HEK293 (cell line): ENCODE data around the gene ANKRD30A.

Source experiments
- CTCF ChIA-PET: fragments of 350-600 bp; formaldehyde crosslinking; extraction: SDS; loops from one replicate; lab custom pipeline; 2021; ENCODE audit warnings: antibody characterized with exemption; lab: Yijun Ruan, JAX
- POLR2A ChIA-PET: fragments of 300-600 bp; formaldehyde crosslinking; extraction: SDS; loops from one replicate; lab custom pipeline; 2020; ENCODE audit warnings: antibody characterized with exemption, inconsistent platforms; lab: Yijun Ruan, JAX
- H3K27ac ChIP-seq: fragments of 200-500 bp; sonication (Bioruptor generic); 2 replicates; pipeline ENCODE4 v1.5.1; 2014; ENCODE audit warnings: low read depth, low read length, control low read depth, inconsistent platforms; ENCODE audit errors: extremely low read depth
- H3K36me3 ChIP-seq, 2 experiments: fragments of 200-500 bp in 1 of 2; sonication (Bioruptor generic) in 1 of 2; 1 replicate in 1 of 2; 2 replicates in 1 of 2; pipeline ENCODE4 v1.5.1; 2014 to 2017; ENCODE audit warnings: inconsistent platforms in 2 of 2, low read length in 2 of 2; ENCODE audit not compliant: control insufficient read depth in 2 of 2, insufficient read depth in 1 of 2
- H3K4me1 ChIP-seq: fragments of 200-500 bp; sonication (Bioruptor generic); 2 replicates; pipeline ENCODE4 v1.5.1; 2014; ENCODE audit warnings: mild to moderate bottlenecking, low read length, inconsistent platforms; ENCODE audit not compliant: control insufficient read depth, insufficient read depth
- H3K4me3 ChIP-seq: 2 replicates; pipeline ENCODE4 v1.5.1; 2011; ENCODE audit warnings: low read depth, mild to moderate bottlenecking, control low read depth, low read length, moderate library complexity
- H3K9me3 ChIP-seq: fragments of 200-500 bp; sonication (Bioruptor generic); 2 replicates; pipeline ENCODE4 v1.5.1; 2014; ENCODE audit warnings: low read depth, low read length, inconsistent platforms; ENCODE audit not compliant: control insufficient read depth, insufficient read depth
- CTCF ChIP-seq: fragments of 450-650 bp; formaldehyde crosslinking; IDR thresholded peaks from 2 replicates; pipeline ENCODE4 v1.5.1; 2016; ENCODE audit warnings: missing biosample characterization, missing genetic modification characterization
- EGR2 ChIP-seq: fragments of 450-650 bp; formaldehyde crosslinking; IDR thresholded peaks from 2 replicates; pipeline ENCODE4 v1.5.1; 2016; ENCODE audit warnings: low read depth, missing biosample characterization, missing genetic modification characterization
- GFI1B ChIP-seq: fragments of 450-650 bp; formaldehyde crosslinking; IDR thresholded peaks from 2 replicates; pipeline ENCODE4 v1.5.1; 2016; ENCODE audit warnings: missing biosample characterization, missing genetic modification characterization
- HOXC10 ChIP-seq: sonication (generic); formaldehyde crosslinking; IDR thresholded peaks from 2 replicates; pipeline ENCODE4 v1.8.1; 2023; ENCODE audit warnings: mild to moderate bottlenecking, missing genetic modification reagents
- IKZF3 ChIP-seq: fragments of 450-650 bp; IDR thresholded peaks from 2 replicates; pipeline ENCODE4 v1.5.0; 2018; ENCODE audit warnings: missing biosample characterization, mild to moderate bottlenecking, missing genetic modification characterization, moderate library complexity
- INSM2 ChIP-seq: fragments of 450-650 bp; formaldehyde crosslinking; IDR thresholded peaks from 2 replicates; pipeline ENCODE4 v1.5.1; 2016; ENCODE audit warnings: missing biosample characterization, missing genetic modification characterization
- KLF16 ChIP-seq: fragments of 450-650 bp; formaldehyde crosslinking; IDR thresholded peaks from 2 replicates; pipeline ENCODE4 v1.5.1; 2017; ENCODE audit warnings: missing biosample characterization, missing genetic modification characterization
- ZFP69B ChIP-seq: fragments of 450-650 bp; formaldehyde crosslinking; IDR thresholded peaks from 2 replicates; pipeline ENCODE4 v1.5.1; 2016; ENCODE audit warnings: missing biosample characterization, missing genetic modification characterization
- ZNF112 ChIP-seq: fragments of 450-650 bp; formaldehyde crosslinking; IDR thresholded peaks from 2 replicates; pipeline ENCODE4 v1.5.0; 2017; ENCODE audit warnings: missing biosample characterization, missing genetic modification characterization
- ZNF121 ChIP-seq: fragments of 450-650 bp; formaldehyde crosslinking; IDR thresholded peaks from 2 replicates; pipeline ENCODE4 v1.5.1; 2016; ENCODE audit warnings: missing biosample characterization, missing genetic modification characterization
- ZNF18 ChIP-seq: fragments of 450-650 bp; formaldehyde crosslinking; IDR thresholded peaks from 2 replicates; pipeline ENCODE4 v1.5.1; 2016; ENCODE audit warnings: missing biosample characterization, missing genetic modification characterization
- ZNF214 ChIP-seq: fragments of 450-650 bp; formaldehyde crosslinking; IDR thresholded peaks from 2 replicates; pipeline ENCODE4 v1.5.1; 2017; ENCODE audit warnings: missing biosample characterization, mild to moderate bottlenecking, missing genetic modification characterization, borderline replicate concordance
- ZNF341 ChIP-seq: fragments of 450-650 bp; formaldehyde crosslinking; IDR thresholded peaks from 2 replicates; pipeline ENCODE4; 2016; ENCODE audit warnings: low read depth, missing biosample characterization, missing genetic modification characterization
- ZNF529 ChIP-seq: fragments of 450-650 bp; formaldehyde crosslinking; IDR thresholded peaks from 2 replicates; pipeline ENCODE4 v1.5.1; 2017; ENCODE audit warnings: missing genetic modification characterization, missing biosample characterization; ENCODE audit not compliant: insufficient replicate concordance
- ZNF776 ChIP-seq: fragments of 450-650 bp; formaldehyde crosslinking; IDR thresholded peaks from 2 replicates; pipeline ENCODE4 v1.5.0; 2017; ENCODE audit warnings: missing biosample characterization, missing genetic modification characterization, borderline replicate concordance
- ZNF777 ChIP-seq: fragments of 450-650 bp; formaldehyde crosslinking; IDR thresholded peaks from 2 replicates; pipeline ENCODE4 v1.5.1; 2017; ENCODE audit warnings: missing biosample characterization, missing genetic modification characterization, borderline replicate concordance
- ZNF792 ChIP-seq: fragments of 450-650 bp; formaldehyde crosslinking; IDR thresholded peaks from 2 replicates; pipeline ENCODE4 v1.5.1; 2016; ENCODE audit warnings: missing biosample characterization, missing genetic modification characterization
- ZSCAN16 ChIP-seq: fragments of 450-650 bp; formaldehyde crosslinking; IDR thresholded peaks from 2 replicates; pipeline ENCODE4 v1.5.1; 2016; ENCODE audit warnings: missing biosample characterization, missing genetic modification characterization
- TF ChIP-seq, protein P1 (sequence below): fragments of 450-650 bp; formaldehyde crosslinking; IDR thresholded peaks from 2 replicates; pipeline ENCODE4 v1.5.1; 2016; ENCODE audit warnings: missing biosample characterization, missing genetic modification characterization
- TF ChIP-seq, protein P2 (sequence below): fragments of 450-650 bp; formaldehyde crosslinking; IDR thresholded peaks from 2 replicates; pipeline ENCODE4 v1.5.1; 2016; ENCODE audit warnings: missing biosample characterization, missing genetic modification characterization
- TF ChIP-seq, protein P3 (sequence below): fragments of 450-650 bp; formaldehyde crosslinking; IDR thresholded peaks from 2 replicates; pipeline ENCODE4 v1.5.1; 2017; ENCODE audit warnings: missing biosample characterization, missing genetic modification characterization

Gene ANKRD30A

GRCh38 chr10:37268266-37268665, 142.9 kb downstream of the ANKRD30A start (continued):
- TF ChIP-seq IKZF3 (tag by site-specific recombination) (no peak), ZFP69B (tag by site-specific recombination) (no peak), ZNF18 (tag by site-specific recombination) (no peak), ZNF214 (tag by site-specific recombination) (no peak), HOXC10 (CRISPR knock-in tag) (no peak), ZNF341 (no peak)
- TF ChIP-seq, protein P1, sequence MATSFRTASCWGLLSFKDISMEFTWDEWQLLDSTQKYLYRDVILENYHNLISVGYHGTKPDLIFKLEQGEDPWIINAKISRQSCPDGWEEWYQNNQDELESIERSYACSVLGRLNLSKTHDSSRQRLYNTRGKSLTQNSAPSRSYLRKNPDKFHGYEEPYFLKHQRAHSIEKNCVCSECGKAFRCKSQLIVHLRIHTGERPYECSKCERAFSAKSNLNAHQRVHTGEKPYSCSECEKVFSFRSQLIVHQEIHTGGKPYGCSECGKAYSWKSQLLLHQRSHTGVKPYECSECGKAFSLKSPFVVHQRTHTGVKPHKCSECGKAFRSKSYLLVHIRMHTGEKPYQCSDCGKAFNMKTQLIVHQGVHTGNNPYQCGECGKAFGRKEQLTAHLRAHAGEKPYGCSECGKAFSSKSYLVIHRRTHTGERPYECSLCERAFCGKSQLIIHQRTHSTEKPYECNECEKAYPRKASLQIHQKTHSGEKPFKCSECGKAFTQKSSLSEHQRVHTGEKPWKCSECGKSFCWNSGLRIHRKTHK, result no peak
- TF ChIP-seq, protein P2, sequence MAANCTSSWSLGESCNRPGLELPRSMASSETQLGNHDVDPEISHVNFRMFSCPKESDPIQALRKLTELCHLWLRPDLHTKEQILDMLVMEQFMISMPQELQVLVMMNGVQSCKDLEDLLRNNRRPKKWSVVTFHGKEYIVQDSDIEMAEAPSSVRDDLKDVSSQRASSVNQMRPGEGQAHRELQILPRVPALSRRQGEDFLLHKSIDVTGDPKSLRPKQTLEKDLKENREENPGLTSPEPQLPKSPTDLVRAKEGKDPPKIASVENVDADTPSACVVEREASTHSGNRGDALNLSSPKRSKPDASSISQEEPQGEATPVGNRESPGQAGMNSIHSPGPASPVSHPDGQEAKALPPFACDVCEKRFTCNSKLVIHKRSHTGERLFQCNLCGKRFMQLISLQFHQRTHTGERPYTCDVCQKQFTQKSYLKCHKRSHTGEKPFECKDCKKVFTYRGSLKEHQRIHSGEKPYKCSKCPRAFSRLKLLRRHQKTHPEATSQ (tag by site-specific recombination), result no peak
- TF ChIP-seq, all 188 proteins: peak for 0

- H3K27ac ChIP-seq, result no peak overlapping the region
- TF ChIP-seq GFI1B (tag by site-specific recombination) (no peak), ZSCAN16 (no peak), KLF16 (no peak), ZNF777 (tag by site-specific recombination) (no peak), INSM2 (tag by site-specific recombination) (no peak), ZNF121 (tag by site-specific recombination) (no peak), ZNF18 (tag by site-specific recombination) (no peak), ZNF529 (tag by site-specific recombination) (no peak), EGR2 (no peak), ZNF112 (tag by site-specific recombination) (no peak), ZNF214 (tag by site-specific recombination) (no peak), ZNF776 (tag by site-specific recombination) (no peak), ZNF792 (tag by site-specific recombination) (no peak), CTCF (tag by site-specific recombination) (no peak)
- TF ChIP-seq, protein P3, sequence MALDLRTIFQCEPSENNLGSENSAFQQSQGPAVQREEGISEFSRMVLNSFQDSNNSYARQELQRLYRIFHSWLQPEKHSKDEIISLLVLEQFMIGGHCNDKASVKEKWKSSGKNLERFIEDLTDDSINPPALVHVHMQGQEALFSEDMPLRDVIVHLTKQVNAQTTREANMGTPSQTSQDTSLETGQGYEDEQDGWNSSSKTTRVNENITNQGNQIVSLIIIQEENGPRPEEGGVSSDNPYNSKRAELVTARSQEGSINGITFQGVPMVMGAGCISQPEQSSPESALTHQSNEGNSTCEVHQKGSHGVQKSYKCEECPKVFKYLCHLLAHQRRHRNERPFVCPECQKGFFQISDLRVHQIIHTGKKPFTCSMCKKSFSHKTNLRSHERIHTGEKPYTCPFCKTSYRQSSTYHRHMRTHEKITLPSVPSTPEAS, result no peak
- no peak overlapping the region for H3K4me3 ChIP-seq
- H3K4me1 ChIP-seq, result no peaks in the 10 kb centered on the region
- H3K36me3 ChIP-seq, result no peaks in the 10 kb centered on the region
- ChIA-PET CTCF (interaction anchor here (0.6 kb wide), 1 partner anchor 938 kb away, joined by 3 read pairs; no protein-coding TSS in a partner anchor), POLR2A (no interaction called here)
- H3K9me3 ChIP-seq, result no peaks in the 10 kb centered on the region
Observed at GRCh38 chr10:37269554-37270256, 144.3 kb downstream of the ANKRD30A start.
